Transverse colon (tissue), 4 donors: Measurements from ENCODE around the gene SLC6A18.

Source experiments
- CTCF ChIP-seq, 5 experiments: fragments of 200-600 bp in 3 of 5; fragments of 450-650 bp in 2 of 5; sonication (generic) in 3 of 5; IDR thresholded peaks; 1 replicate in 2 of 5; 2 replicates in 3 of 5; pipeline ENCODE4 v1.5.1; 2016 to 2017; ENCODE audit warnings: antibody characterized with exemption in 5 of 5, inconsistent platforms in 3 of 5, mild to moderate bottlenecking in 2 of 5, moderate library complexity in 1 of 5
- EP300 ChIP-seq: sonication (generic); formaldehyde crosslinking; IDR thresholded peaks from one replicate; pipeline ENCODE4 v1.6.1; 2017; ENCODE audit warnings: antibody characterized with exemption, low read depth
- POLR2A ChIP-seq: fragments of 450-650 bp; IDR thresholded peaks from one replicate; pipeline ENCODE4 v1.6.1; 2016; ENCODE audit warnings: antibody characterized with exemption, mild to moderate bottlenecking, moderate library complexity
- POLR2AphosphoS5 ChIP-seq, 3 donors: sonication (generic); formaldehyde crosslinking; IDR thresholded peaks; one replicate each; pipeline ENCODE4 v1.6.1; 2016; ENCODE audit warnings: antibody characterized with exemption in 3 of 3

GRCh38 chr5:1202798-1203185 is 22.4 kb upstream of the SLC6A18 start:
- TF ChIP-seq POLR2AphosphoS5 (IDR thresholded peaks at IDR 0.05) (no peak), POLR2A (no peak), CTCF (IDR thresholded peaks at IDR 0.05) (no peak), EP300 (no peak)
